OCI-LY1 (cell line): ENCODE data around the gene ZNF467.

Experiments
- H2AFZ ChIP-seq: fragments of 200-600 bp; sonication (generic), shearing (Covaris generic); 2 replicates; pipeline ENCODE4 v1.6.0; 2014; ENCODE audit warnings: antibody characterized with exemption, mild to moderate bottlenecking, low read length
- H3F3A ChIP-seq: fragments of 200-600 bp; sonication (generic), shearing (Covaris generic); 2 replicates; pipeline ENCODE4 v1.6.0; 2014; ENCODE audit warnings: mild to moderate bottlenecking, antibody characterized with exemption, low read length, moderate library complexity; ENCODE audit not compliant: insufficient read depth
- H3K27ac ChIP-seq: fragments of 200-600 bp; sonication (generic); 2 replicates; pipeline ENCODE4 v1.5.1; 2014; ENCODE audit warnings: low read length, mixed run types, mild to moderate bottlenecking, low read depth; ENCODE audit not compliant: poor library complexity, severe bottlenecking
- H3K27me3 ChIP-seq: fragments of 200-600 bp; sonication (generic); 2 replicates; pipeline ENCODE4 v1.6.0; 2014; ENCODE audit warnings: antibody characterized with exemption, mild to moderate bottlenecking, low read length, moderate library complexity; ENCODE audit not compliant: insufficient read depth
- H3K36me3 ChIP-seq: fragments of 200-600 bp; sonication (generic); 2 replicates; pipeline ENCODE4 v1.6.1; 2014; ENCODE audit warnings: mild to moderate bottlenecking, antibody characterized with exemption, low read length, moderate library complexity, mixed read lengths; ENCODE audit not compliant: insufficient read depth
- H3K4me1 ChIP-seq: fragments of 200-600 bp; sonication (generic); 2 replicates; pipeline ENCODE4 v1.5.1; 2014; ENCODE audit warnings: mild to moderate bottlenecking, low read length, moderate library complexity; ENCODE audit not compliant: insufficient read depth, severe bottlenecking
- H3K4me2 ChIP-seq: fragments of 200-600 bp; sonication (generic), shearing (Covaris generic); 2 replicates; pipeline ENCODE4 v1.6.1; 2014; ENCODE audit warnings: low read length
- H3K4me3 ChIP-seq: fragments of 200-600 bp; sonication (generic); 2 replicates; pipeline ENCODE4 v1.5.1; 2014; ENCODE audit warnings: low read length, low read depth, mild to moderate bottlenecking, mixed read lengths; ENCODE audit not compliant: poor library complexity, severe bottlenecking
- H3K79me2 ChIP-seq: fragments of 200-600 bp; shearing (Covaris generic); 2 replicates; pipeline ENCODE4 v1.6.1; 2016; ENCODE audit warnings: mixed run types, low read length, mixed read lengths; ENCODE audit not compliant: insufficient read depth
- H3K9ac ChIP-seq: fragments of 200-600 bp; sonication (generic), shearing (Covaris generic); 2 replicates; pipeline ENCODE4 v1.6.1; 2014; ENCODE audit warnings: mild to moderate bottlenecking, low read length, mixed read lengths
- H3K9me2 ChIP-seq: fragments of 200-600 bp; sonication (generic), shearing (Covaris generic); 2 replicates; pipeline ENCODE4 v1.6.1; 2014; ENCODE audit warnings: low read depth, mild to moderate bottlenecking, low read length, mixed read lengths
- H3K9me3 ChIP-seq: fragments of 200-600 bp; shearing (Covaris generic); 2 replicates; pipeline ENCODE4 v1.6.1; 2014; ENCODE audit warnings: low read length, mixed read lengths
- H4K20me1 ChIP-seq: fragments of 200-600 bp; sonication (generic), shearing (Covaris generic); 2 replicates; pipeline ENCODE4 v1.6.0; 2016; ENCODE audit warnings: mild to moderate bottlenecking, low read length; ENCODE audit not compliant: insufficient read depth
- EZH2 ChIP-seq: fragments of 200-600 bp; sonication (generic), shearing (Covaris generic); IDR thresholded peaks from 2 replicates; pipeline ENCODE4 v1.8.0; 2017; ENCODE audit warnings: borderline replicate concordance, mixed run types, mild to moderate bottlenecking, antibody characterized with exemption, low read length, moderate library complexity, mixed read lengths
- TF ChIP-seq, protein P1 (sequence below): fragments of 200-600 bp; sonication (generic), shearing (Covaris generic); IDR thresholded peaks from 2 replicates; pipeline ENCODE4 v1.5.1; 2017; ENCODE audit warnings: mild to moderate bottlenecking, antibody characterized with exemption, low read length, moderate library complexity, mixed read lengths

ZNF467 gene

GRCh38 chr7:149819141-149819960 is 46.0 kb upstream of the ZNF467 start:
- no peaks in the 10 kb centered on the region for H3F3A ChIP-seq
- H4K20me1 ChIP-seq = no peaks in the 10 kb centered on the region
- H3K79me2 ChIP-seq = no peaks in the 10 kb centered on the region
- H3K9me2 ChIP-seq = no peaks in the 10 kb centered on the region
- no peak overlapping the region for H3K4me3 ChIP-seq
- H3K36me3 ChIP-seq = no peaks in the 10 kb centered on the region
- no peak overlapping the region for H3K27ac ChIP-seq
- peaks cover 9% of the 10 kb centered on the region for H3K27me3 ChIP-seq
- no peak overlapping the region for H2AFZ ChIP-seq
- no peaks in the 10 kb centered on the region for H3K4me1 ChIP-seq
- H3K4me2 ChIP-seq = no peak overlapping the region
- TF ChIP-seq, protein P1, sequence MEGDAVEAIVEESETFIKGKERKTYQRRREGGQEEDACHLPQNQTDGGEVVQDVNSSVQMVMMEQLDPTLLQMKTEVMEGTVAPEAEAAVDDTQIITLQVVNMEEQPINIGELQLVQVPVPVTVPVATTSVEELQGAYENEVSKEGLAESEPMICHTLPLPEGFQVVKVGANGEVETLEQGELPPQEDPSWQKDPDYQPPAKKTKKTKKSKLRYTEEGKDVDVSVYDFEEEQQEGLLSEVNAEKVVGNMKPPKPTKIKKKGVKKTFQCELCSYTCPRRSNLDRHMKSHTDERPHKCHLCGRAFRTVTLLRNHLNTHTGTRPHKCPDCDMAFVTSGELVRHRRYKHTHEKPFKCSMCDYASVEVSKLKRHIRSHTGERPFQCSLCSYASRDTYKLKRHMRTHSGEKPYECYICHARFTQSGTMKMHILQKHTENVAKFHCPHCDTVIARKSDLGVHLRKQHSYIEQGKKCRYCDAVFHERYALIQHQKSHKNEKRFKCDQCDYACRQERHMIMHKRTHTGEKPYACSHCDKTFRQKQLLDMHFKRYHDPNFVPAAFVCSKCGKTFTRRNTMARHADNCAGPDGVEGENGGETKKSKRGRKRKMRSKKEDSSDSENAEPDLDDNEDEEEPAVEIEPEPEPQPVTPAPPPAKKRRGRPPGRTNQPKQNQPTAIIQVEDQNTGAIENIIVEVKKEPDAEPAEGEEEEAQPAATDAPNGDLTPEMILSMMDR = no peak
- TF ChIP-seq EZH2 = no peak
- no peaks in the 10 kb centered on the region for H3K9me3 ChIP-seq
- no peak overlapping the region for H3K9ac ChIP-seq

DNA sequence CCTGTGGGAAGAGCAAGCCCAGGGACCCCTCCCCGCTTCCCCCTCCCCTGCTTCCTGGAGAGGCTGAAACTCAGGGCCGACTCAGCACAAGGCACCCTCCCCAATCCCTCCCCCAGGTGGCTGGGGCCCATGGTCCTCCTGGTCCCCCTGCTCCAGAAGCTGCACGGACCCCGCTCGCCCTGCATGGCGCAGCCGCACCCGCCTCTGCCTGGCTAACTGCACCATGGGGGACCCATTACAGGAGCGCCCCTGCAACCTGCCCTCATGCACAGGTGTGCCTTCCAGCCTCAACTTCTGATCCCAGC is 45.1 kb upstream of the ZNF467 start:
- no peaks in the 10 kb centered on the region for H3K4me1 ChIP-seq
- H4K20me1 ChIP-seq = no peaks in the 10 kb centered on the region
- no peak overlapping the region for H3K27ac ChIP-seq
- H3K4me2 ChIP-seq = no peak overlapping the region
- H3K4me3 ChIP-seq = no peak overlapping the region
- no peaks in the 10 kb centered on the region for H3K36me3 ChIP-seq
- no peak overlapping the region for H2AFZ ChIP-seq
- peaks cover 9% of the 10 kb centered on the region for H3K27me3 ChIP-seq
- no peaks in the 10 kb centered on the region for H3K79me2 ChIP-seq
- TF ChIP-seq, protein P1 = no peak
- TF ChIP-seq EZH2 = no peak
- no peaks in the 10 kb centered on the region for H3F3A ChIP-seq
- H3K9me2 ChIP-seq = no peaks in the 10 kb centered on the region
- H3K9ac ChIP-seq = no peak overlapping the region
- no peaks in the 10 kb centered on the region for H3K9me3 ChIP-seq

DNA sequence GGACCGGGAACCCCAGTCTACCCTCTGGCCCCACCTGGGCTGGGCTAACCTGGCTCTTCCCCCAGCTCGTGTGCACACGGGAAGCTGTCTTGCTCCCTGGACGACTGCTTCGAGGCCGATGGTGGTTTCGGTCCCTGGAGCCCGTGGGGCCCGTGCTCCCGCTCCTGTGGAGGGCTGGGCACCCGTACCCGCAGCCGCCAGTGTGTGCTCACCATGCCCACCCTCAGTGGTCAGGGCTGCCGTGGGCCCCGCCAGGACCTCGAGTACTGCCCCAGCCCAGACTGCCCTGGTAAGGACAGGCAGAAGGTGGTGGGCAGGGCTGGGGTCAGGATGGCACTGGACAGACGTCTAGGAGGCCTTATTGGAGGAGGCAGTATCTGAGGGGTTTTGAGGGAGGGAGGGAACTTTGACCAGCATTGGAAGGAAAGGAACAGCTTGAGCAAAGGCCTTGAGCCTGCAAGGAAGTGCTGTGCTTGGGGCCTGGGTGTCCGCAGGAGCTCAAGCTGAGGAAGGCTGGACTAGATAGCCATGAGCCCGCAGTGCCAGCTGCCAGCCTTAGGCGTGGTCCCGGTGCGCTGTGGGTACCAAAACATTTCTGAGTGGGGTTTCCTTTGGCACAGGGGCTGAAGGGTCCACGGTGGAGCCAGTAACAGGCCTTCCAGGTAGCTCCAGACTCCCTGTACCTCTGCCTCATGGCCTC is 44.6 kb upstream of the ZNF467 start:
- no peaks in the 10 kb centered on the region for H3K9me3 ChIP-seq
- no peaks in the 10 kb centered on the region for H3K9me2 ChIP-seq
- no peaks in the 10 kb centered on the region for H3K4me1 ChIP-seq
- no peaks in the 10 kb centered on the region for H4K20me1 ChIP-seq
- no peak overlapping the region for H3K4me2 ChIP-seq
- H3K27ac ChIP-seq = no peak overlapping the region
- H2AFZ ChIP-seq = no peak overlapping the region
- H3F3A ChIP-seq = no peaks in the 10 kb centered on the region
- H3K36me3 ChIP-seq = no peaks in the 10 kb centered on the region
- H3K27me3 ChIP-seq = peaks cover 9% of the 10 kb centered on the region
- TF ChIP-seq, protein P1 = no peak
- TF ChIP-seq EZH2 = no peak
- no peak overlapping the region for H3K4me3 ChIP-seq
- no peak overlapping the region for H3K9ac ChIP-seq
- H3K79me2 ChIP-seq = no peaks in the 10 kb centered on the region
